Hepatocyte (in vitro differentiated cells): Measurements from ENCODE around the gene XPR1. TPM values are rescaled to one million over a fixed set of nuclear protein-coding genes. Genes with fewer than 3 reads are reported as not detected.

ENCODE experiments used
- DNase-seq: peaks from one replicate; pipeline ENCODE4 v3.0.0-alpha.2; 2016; ENCODE audit warnings: low spot score
- H2AFZ ChIP-seq: fragments of 200-600 bp; sonication (generic); 2 replicates; pipeline ENCODE4 v1.6.0; 2016; ENCODE audit warnings: antibody characterized with exemption, mild to moderate bottlenecking
- H3K27ac ChIP-seq: fragments of 200-600 bp; sonication (generic); 2 replicates; pipeline ENCODE4 v1.5.1; 2016; ENCODE audit warnings: mild to moderate bottlenecking
- H3K27me3 ChIP-seq: fragments of 200-600 bp; sonication (generic); 2 replicates; pipeline ENCODE4 v1.6.1; 2016
- H3K36me3 ChIP-seq: fragments of 200-600 bp; sonication (generic); replicated peaks from 2 replicates; pipeline ENCODE4 v1.5.1; 2016; ENCODE audit warnings: low read depth; ENCODE audit not compliant: insufficient read depth
- H3K4me1 ChIP-seq: fragments of 200-600 bp; sonication (generic); 2 replicates; pipeline ENCODE4 v1.5.1; 2016; ENCODE audit warnings: mild to moderate bottlenecking, moderate library complexity; ENCODE audit not compliant: insufficient read depth
- H3K4me2 ChIP-seq: fragments of 200-600 bp; sonication (generic); 2 replicates; pipeline ENCODE4 v1.6.0; 2016
- H3K4me3 ChIP-seq: fragments of 200-600 bp; sonication (generic); 2 replicates; pipeline ENCODE4 v1.5.1; 2016; ENCODE audit warnings: mild to moderate bottlenecking
- H3K79me2 ChIP-seq: fragments of 200-600 bp; sonication (generic); 2 replicates; pipeline ENCODE4 v1.6.0; 2017; ENCODE audit warnings: mild to moderate bottlenecking
- H3K9me2 ChIP-seq: fragments of 200-600 bp; sonication (generic); replicated peaks from 2 replicates; pipeline ENCODE4 v1.6.0; 2017; ENCODE audit warnings: mild to moderate bottlenecking; ENCODE audit not compliant: insufficient read depth
- H3K9me3 ChIP-seq: fragments of 200-600 bp; sonication (generic); 2 replicates; pipeline ENCODE4 v1.5.1; 2016; ENCODE audit warnings: low read depth, mild to moderate bottlenecking
- H4K20me1 ChIP-seq: fragments of 200-600 bp; sonication (generic); 2 replicates; pipeline ENCODE4 v1.6.0; 2016; ENCODE audit warnings: mild to moderate bottlenecking; ENCODE audit not compliant: insufficient read depth, poor library complexity, severe bottlenecking
- CTCF ChIP-seq: fragments of 200-600 bp; sonication (generic); IDR thresholded peaks from 2 replicates; pipeline ENCODE4 v1.5.1; 2016; ENCODE audit warnings: antibody characterized with exemption, mild to moderate bottlenecking; ENCODE audit not compliant: poor library complexity
- EZH2 ChIP-seq: fragments of 200-600 bp; sonication (generic); IDR thresholded peaks from 2 replicates; pipeline ENCODE4 v1.6.1; 2016; ENCODE audit warnings: antibody characterized with exemption, mild to moderate bottlenecking, borderline replicate concordance
- EZH2phosphoT487 ChIP-seq: fragments of 200-600 bp; sonication (generic); IDR thresholded peaks from one replicate; pipeline ENCODE4 v1.6.1; 2018; ENCODE audit warnings: antibody characterized with exemption, mild to moderate bottlenecking, low read depth, moderate library complexity; ENCODE audit not compliant: unreplicated experiment, severe bottlenecking
- WGBS: methylation state at CpG from one replicate; pipeline ENCODE4 v1.1.6; 2016; ENCODE audit warnings: low lambda C conversion rate; ENCODE audit errors: missing lambda C conversion rate; 5-methylcytosine and 5-hydroxymethylcytosine counted together
- polyA plus RNA-seq: library from polyadenylated mRNA; unstranded; fragments of >200 nt; fragmentation: Nextera tagmentation; extraction: Ambion mirVana; gene quantifications from 2 replicates; pipeline ENCODE4 v1.2.1, GENCODE V29; 2016
- total RNA-seq: library from RNA; depleted of rRNA; stranded (reverse); fragments of >200 nt; gene quantifications from 2 replicates; pipeline ENCODE4 v1.2.3, GENCODE V29; 2014

The XPR1 gene
- total and polyA plus RNA-seq, 2 experiments from 2014 or later: 18.2 to 41.5 TPM

GRCh38 chr1:180594723-180595122 lies 37.1 kb upstream of the XPR1 start:
- no peaks in the 10 kb centered on the region for H3K9me3 ChIP-seq
- H3K27me3 ChIP-seq: no peaks in the 10 kb centered on the region
- H3K79me2 ChIP-seq: no peaks in the 10 kb centered on the region
- TF ChIP-seq EZH2 (no peak), CTCF (no peak), EZH2phosphoT487 (no peak)
- H2AFZ ChIP-seq: no peak overlapping the region
- no peak overlapping the region for H3K27ac ChIP-seq
- DNase-seq: no peak
- H4K20me1 ChIP-seq: no peaks in the 10 kb centered on the region
- 81% methylated on average over 6 of the region's 6 CpGs for WGBS
- peaks cover 9% of the 10 kb centered on the region for H3K4me1 ChIP-seq
- H3K4me3 ChIP-seq: no peak overlapping the region
- H3K4me2 ChIP-seq: no peak overlapping the region
- H3K9me2 ChIP-seq: no peaks in the 10 kb centered on the region
- no peaks in the 10 kb centered on the region for H3K36me3 ChIP-seq

GRCh38 chr1:180595966-180596365 lies 35.9 kb upstream of the XPR1 start:
- Histone ChIP-seq H3K27me3 (no peaks in the 10 kb centered on the region), H3K79me2 (no peaks in the 10 kb centered on the region), H3K4me2 (no peak overlapping the region), H3K9me2 (no peaks in the 10 kb centered on the region), H3K27ac (no peak overlapping the region), H3K36me3 (no peaks in the 10 kb centered on the region), H2AFZ (no peak overlapping the region), H4K20me1 (no peaks in the 10 kb centered on the region), H3K4me1 (peaks cover 9% of the 10 kb centered on the region), H3K4me3 (no peak overlapping the region), H3K9me3 (no peaks in the 10 kb centered on the region)
- TF ChIP-seq CTCF (no peak), EZH2 (no peak), EZH2phosphoT487 (no peak)
- DNase-seq: no peak
- WGBS: 69% methylated on average over 2 of the region's 2 CpGs

GRCh38 chr1:180597520-180597919 lies 34.3 kb upstream of the XPR1 start:
- no peak for DNase-seq
- TF ChIP-seq EZH2phosphoT487 (no peak), CTCF (no peak), EZH2 (no peak)
- no peaks in the 10 kb centered on the region for H4K20me1 ChIP-seq
- no peaks in the 10 kb centered on the region for H3K9me3 ChIP-seq
- peaks cover 9% of the 10 kb centered on the region for H3K4me1 ChIP-seq
- no peaks in the 10 kb centered on the region for H3K79me2 ChIP-seq
- no peak overlapping the region for H3K4me2 ChIP-seq
- H3K27ac ChIP-seq: no peak overlapping the region
- H3K36me3 ChIP-seq: no peaks in the 10 kb centered on the region
- H3K4me3 ChIP-seq: no peak overlapping the region
- H2AFZ ChIP-seq: no peak overlapping the region
- H3K9me2 ChIP-seq: no peaks in the 10 kb centered on the region
- H3K27me3 ChIP-seq: no peaks in the 10 kb centered on the region

- peaks cover 9% of the 10 kb centered on the region for H3K4me1 ChIP-seq
- H3K9me3 ChIP-seq: no peaks in the 10 kb centered on the region
- H3K27ac ChIP-seq: peak overlapping the region; percentile 52
- no peaks in the 10 kb centered on the region for H3K27me3 ChIP-seq
- no peaks in the 10 kb centered on the region for H3K9me2 ChIP-seq
- H3K4me2 ChIP-seq: peak overlapping the region; percentile 52
- no peak overlapping the region for H3K4me3 ChIP-seq
- no peak overlapping the region for H2AFZ ChIP-seq
- H4K20me1 ChIP-seq: no peaks in the 10 kb centered on the region
- no peaks in the 10 kb centered on the region for H3K79me2 ChIP-seq
- DNase-seq: peak; percentile 69
- no peaks in the 10 kb centered on the region for H3K36me3 ChIP-seq
- TF ChIP-seq EZH2: no peak
- no peak for TF ChIP-seq CTCF
- no peak for TF ChIP-seq EZH2phosphoT487
- 9% methylated on average over 6 of the region's 6 CpGs for WGBS
Measured at GRCh38 chr1:180598333-180598974, 33.4 kb upstream of the XPR1 start.
